CD14-positive monocyte (primary cell): ENCODE measurements around the gene SLC5A5. TPM values are rescaled to one million over a fixed set of nuclear protein-coding genes. Genes with fewer than 3 reads are reported as not detected.

Experiments
- DNase-seq, 3 donors: peaks; one replicate each; pipeline ENCODE4 v3.0.0-alpha.2; 2011 to 2022
- H2AFZ ChIP-seq: 2 replicates; pipeline ENCODE4 v1.6.0; 2012; ENCODE audit warnings: mild to moderate bottlenecking, low read depth, low read length, inconsistent platforms; ENCODE audit not compliant: insufficient read depth, poor library complexity, severe bottlenecking
- H3K27ac ChIP-seq, 2 donors: 1 replicate in 1 of 2; 2 replicates in 1 of 2; pipeline ENCODE4 v1.5.1; 2012 to 2013; ENCODE audit warnings: low read length in 2 of 2, control low read depth in 1 of 2, inconsistent platforms in 1 of 2, low read depth in 1 of 2, mild to moderate bottlenecking in 1 of 2
- H3K27me3 ChIP-seq, 2 donors: one replicate each; pipeline versions ENCODE4 v1.6.0 to v1.6.1; 2011 to 2013; ENCODE audit warnings: low read length in 2 of 2; ENCODE audit not compliant: control insufficient read depth in 2 of 2, insufficient read depth in 2 of 2
- H3K36me3 ChIP-seq, 2 donors: replicated peaks in 1 of 2; 1 replicate in 1 of 2; 2 replicates in 1 of 2; pipeline versions ENCODE4 v1.5.1 to v1.6.1; 2012 to 2013; ENCODE audit warnings: low read length in 2 of 2, control low read depth in 1 of 2, inconsistent platforms in 1 of 2, mild to moderate bottlenecking in 1 of 2; ENCODE audit not compliant: insufficient read depth in 2 of 2, control insufficient read depth in 1 of 2
- H3K4me1 ChIP-seq, 2 donors: 1 replicate in 1 of 2; 2 replicates in 1 of 2; pipeline versions ENCODE4 v1.5.1 to v1.6.1; 2012 to 2013; ENCODE audit warnings: low read length in 2 of 2, control low read depth in 1 of 2, inconsistent platforms in 1 of 2, mild to moderate bottlenecking in 1 of 2, moderate library complexity in 1 of 2; ENCODE audit not compliant: insufficient read depth in 2 of 2, control insufficient read depth in 1 of 2
- H3K4me2 ChIP-seq: replicated peaks from 2 replicates; pipeline ENCODE3; 2012; ENCODE audit warnings: low read length, moderate library complexity, mild to moderate bottlenecking; ENCODE audit not compliant: poor library complexity, severe bottlenecking; ENCODE audit errors: extremely low read depth
- H3K4me3 ChIP-seq, 3 experiments: fragments of 200-600 bp in 1 of 3; sonication (generic) in 1 of 3; replicated peaks in 1 of 3; 1 replicate in 2 of 3; 2 replicates in 1 of 3; pipeline ENCODE4 v1.5.1; 2011 to 2013; ENCODE audit warnings: low read length in 3 of 3, mild to moderate bottlenecking in 3 of 3, control low read depth in 2 of 3, low read depth in 2 of 3, inconsistent platforms in 1 of 3, moderate library complexity in 1 of 3
- H3K79me2 ChIP-seq: 2 replicates; pipeline ENCODE4 v1.6.0; 2012; ENCODE audit warnings: mild to moderate bottlenecking, control low read depth, inconsistent platforms, low read length, moderate library complexity; ENCODE audit not compliant: insufficient read depth
- H3K9ac ChIP-seq: 2 replicates; pipeline ENCODE4 v1.6.0; 2017; ENCODE audit warnings: low read length, mild to moderate bottlenecking; ENCODE audit not compliant: insufficient read depth, poor library complexity, severe bottlenecking
- H3K9me3 ChIP-seq, 2 donors: replicated peaks in 1 of 2; 1 replicate in 1 of 2; 2 replicates in 1 of 2; pipeline versions ENCODE4 v1.5.1 to v1.6.1; 2012 to 2013; ENCODE audit warnings: low read length in 2 of 2, control low read depth in 1 of 2; ENCODE audit not compliant: control insufficient read depth in 1 of 2, insufficient read depth in 1 of 2
- H4K20me1 ChIP-seq: 2 replicates; pipeline ENCODE4 v1.6.0; 2012; ENCODE audit warnings: mild to moderate bottlenecking, low read length, control low read depth, moderate library complexity; ENCODE audit not compliant: insufficient read depth
- H3K27ac Mint-ChIP-seq, 7 donors: one replicate each; pipeline ENCODE4 v1.8.0; 2020; ENCODE audit warnings: mild to moderate bottlenecking in 7 of 7, mixed read lengths in 7 of 7, moderate library complexity in 6 of 7, inconsistent platforms in 2 of 7
- H3K27me3 Mint-ChIP-seq, 3 donors: one replicate each; pipeline ENCODE4 v1.8.0; 2021 to 2022; ENCODE audit warnings: low read depth in 3 of 3, mild to moderate bottlenecking in 3 of 3, mixed read lengths in 3 of 3, moderate library complexity in 3 of 3, inconsistent platforms in 1 of 3
- H3K36me3 Mint-ChIP-seq, 2 donors: one replicate each; pipeline ENCODE4 v1.8.0; 2020; ENCODE audit warnings: mixed read lengths in 2 of 2, inconsistent platforms in 1 of 2, mild to moderate bottlenecking in 1 of 2
- H3K4me1 Mint-ChIP-seq: one replicate; pipeline ENCODE4 v1.8.0; 2020; ENCODE audit warnings: mild to moderate bottlenecking, mixed read lengths
- H3K4me3 Mint-ChIP-seq, 2 donors: one replicate each; pipeline ENCODE4 v1.8.0; 2020; ENCODE audit warnings: mild to moderate bottlenecking in 2 of 2, mixed read lengths in 2 of 2, moderate library complexity in 1 of 2
- H3K9me3 Mint-ChIP-seq, 7 donors: one replicate each; pipeline ENCODE4 v1.8.0; 2020 to 2022; ENCODE audit warnings: mixed read lengths in 7 of 7, mild to moderate bottlenecking in 6 of 7, moderate library complexity in 6 of 7, inconsistent platforms in 2 of 7
- CTCF ChIP-seq: fragments of 200-600 bp; IDR thresholded peaks from one replicate; pipeline ENCODE4 v1.8.0; 2022; ENCODE audit warnings: antibody characterized with exemption, mild to moderate bottlenecking
- WGBS: methylation state at CpG from one replicate; pipeline ENCODE4 v1.1.5; 2013; ENCODE audit warnings: missing lambda C conversion rate; ENCODE audit not compliant: insufficient coverage; 5-methylcytosine and 5-hydroxymethylcytosine counted together
- intact Hi-C, 2 donors: fragments of 100-400 bp; cut with micrococcal nuclease; formaldehyde crosslinking; loops; one replicate each; pipeline versions ENCODE4 v1.15.0 to v1.15.1; 2023
- polyA plus RNA-seq, 3 donors: library from polyadenylated mRNA; depleted of rRNA in 1 of 3; unstranded in 2 of 3; stranded (reverse) in 1 of 3; fragments of 300-500 nt in 2 of 3; fragments of >200 nt in 1 of 3; fragmentation: Illumina TruSeq in 2 of 3; gene quantifications; 1 replicate in 2 of 3; 2 replicates in 1 of 3; pipeline ENCODE4 v1.2.3, GENCODE V29; 2012 to 2021

Gene SLC5A5
- polyA plus RNA-seq, 3 donors, result 0.03 TPM; not detected in 2

- intact Hi-C loops, result loop anchor here in 1 of 2 donors (5.0 kb wide), 1 partner anchor 121 kb away; no protein-coding TSS in a partner anchor
- H3K36me3 Mint-ChIP-seq, result peaks cover 20 to 50% of the 10 kb centered on the region in 2 donors
- peaks cover 20% of the 10 kb centered on the region for H3K4me1 Mint-ChIP-seq
- peaks cover 0 to 6% of the 10 kb centered on the region in 2 donors for H3K27me3 ChIP-seq
- H3K4me1 ChIP-seq, result peaks cover 15 to 21% of the 10 kb centered on the region in 2 donors
- H3K9me3 ChIP-seq, result no peaks in the 10 kb centered on the region
- no peak overlapping the region for H3K27ac ChIP-seq
- H3K9me3 Mint-ChIP-seq, result peaks cover 0 to 2% (median 0%) of the 10 kb centered on the region in 7 donors
- DNase-seq, result no peak
- H3K4me3 Mint-ChIP-seq, result no peak overlapping the region
- H3K79me2 ChIP-seq, result peaks cover 9% of the 10 kb centered on the region
- no peak overlapping the region for H3K4me3 ChIP-seq
- H3K27ac Mint-ChIP-seq, result no peak overlapping the region
- H3K9ac ChIP-seq, result no peak overlapping the region
- no peak overlapping the region for H3K4me2 ChIP-seq
- H2AFZ ChIP-seq, result no peak overlapping the region
- no peak for TF ChIP-seq CTCF
- WGBS, result 95% methylated on average over 16 of the region's 21 CpGs
- no peaks in the 10 kb centered on the region for H4K20me1 ChIP-seq
- H3K36me3 ChIP-seq, result peaks cover 4 to 14% of the 10 kb centered on the region in 2 donors
- peaks cover 5 to 6% (median 5%) of the 10 kb centered on the region in 3 donors for H3K27me3 Mint-ChIP-seq
These were observed 64.6 kb downstream of the SLC5A5 start for GRCh38 chr19:17936379-17936778.

GRCh38 chr19:17937371-17937900 is 65.7 kb downstream of the SLC5A5 start:
- DNase-seq, result no peak
- H3K9me3 Mint-ChIP-seq, result peaks cover 0 to 2% (median 0%) of the 10 kb centered on the region in 7 donors
- TF ChIP-seq CTCF, result no peak
- Histone ChIP-seq H2AFZ (no peak overlapping the region), H3K36me3 (peaks cover 11 to 18% of the 10 kb centered on the region in 2 donors), H3K4me2 (no peak overlapping the region), H3K27me3 (no peaks in the 10 kb centered on the region), H3K9me3 (no peaks in the 10 kb centered on the region), H3K4me1 (peaks cover 9 to 13% of the 10 kb centered on the region in 2 donors), H4K20me1 (no peaks in the 10 kb centered on the region), H3K9ac (no peak overlapping the region), H3K27ac (no peak overlapping the region), H3K4me3 (no peak overlapping the region), H3K79me2 (peaks cover 9% of the 10 kb centered on the region)
- WGBS, result 95% methylated on average over 6 of the region's 9 CpGs
- peaks cover 0 to 3% (median 0%) of the 10 kb centered on the region in 3 donors for H3K27me3 Mint-ChIP-seq
- H3K27ac Mint-ChIP-seq, result peak overlapping the region in 2 of 7 donors; percentile 35 to 71
- H3K4me1 Mint-ChIP-seq, result peaks cover 12% of the 10 kb centered on the region
- no peak overlapping the region for H3K4me3 Mint-ChIP-seq
- intact Hi-C loops, result loop anchor here in 1 of 2 donors (5.0 kb wide), 1 partner anchor 120 kb away; no protein-coding TSS in a partner anchor
- peaks cover 25 to 57% of the 10 kb centered on the region in 2 donors for H3K36me3 Mint-ChIP-seq
